GM18870 (cell line): Measurements from ENCODE around the gene SETBP1.

Source experiments
- ATAC-seq: cut with Tn5 transposase; IDR thresholded peaks from one replicate; pipeline ENCODE4 v1.9.1; 2021; ENCODE audit warnings: moderate library complexity; ENCODE audit not compliant: unreplicated experiment

The SETBP1 gene

GRCh38 chr18:44895176-44895798 lies 214.6 kb downstream of the SETBP1 start:
- no peak for ATAC-seq

DNA sequence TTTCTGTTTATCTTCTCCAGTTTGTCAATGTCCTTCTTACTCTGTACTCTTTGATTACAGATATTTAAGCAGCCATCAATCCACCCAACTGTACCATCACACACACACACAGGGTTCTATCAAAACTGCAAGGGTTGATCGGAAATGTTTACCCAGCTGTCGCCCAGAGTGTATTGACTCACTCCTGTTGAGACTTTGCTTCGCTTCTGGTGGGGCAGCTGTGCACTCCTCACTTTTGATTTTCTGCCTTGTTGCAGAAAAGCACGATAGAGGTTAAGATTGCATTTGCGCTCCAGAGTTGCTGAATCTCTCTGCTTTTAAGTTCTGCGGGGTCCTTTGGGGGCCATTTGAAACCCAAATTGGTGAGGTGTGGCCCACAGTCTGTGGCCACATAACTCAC lies 216.2 kb downstream of the SETBP1 start:
- no peak for ATAC-seq

- no peak for ATAC-seq
Measured at GRCh38 chr18:44897411-44897810, 216.7 kb downstream of the SETBP1 start.

- ATAC-seq, result no peak
Measured at GRCh38 chr18:44897816-44898215, 217.1 kb downstream of the SETBP1 start.

DNA sequence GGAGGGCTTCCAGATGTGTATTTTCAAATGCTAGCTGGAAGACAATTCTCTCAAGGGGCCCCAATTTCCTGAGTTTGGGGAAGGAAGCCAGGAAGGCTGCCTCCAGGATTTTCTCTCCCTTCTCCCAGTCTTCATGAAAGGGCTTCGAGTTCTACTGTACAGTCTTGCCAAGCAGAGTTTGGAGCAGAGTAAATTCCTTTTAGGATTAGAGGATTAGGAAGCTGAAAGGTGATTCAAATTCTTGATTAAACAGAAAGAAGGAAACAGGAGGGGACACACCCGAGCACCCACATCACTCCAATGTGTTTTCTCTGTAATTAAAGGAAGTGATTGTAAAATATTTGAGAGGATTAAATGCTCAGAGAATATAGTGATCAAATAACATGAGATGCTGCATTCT lies 217.8 kb downstream of the SETBP1 start:
- no peak for ATAC-seq

DNA sequence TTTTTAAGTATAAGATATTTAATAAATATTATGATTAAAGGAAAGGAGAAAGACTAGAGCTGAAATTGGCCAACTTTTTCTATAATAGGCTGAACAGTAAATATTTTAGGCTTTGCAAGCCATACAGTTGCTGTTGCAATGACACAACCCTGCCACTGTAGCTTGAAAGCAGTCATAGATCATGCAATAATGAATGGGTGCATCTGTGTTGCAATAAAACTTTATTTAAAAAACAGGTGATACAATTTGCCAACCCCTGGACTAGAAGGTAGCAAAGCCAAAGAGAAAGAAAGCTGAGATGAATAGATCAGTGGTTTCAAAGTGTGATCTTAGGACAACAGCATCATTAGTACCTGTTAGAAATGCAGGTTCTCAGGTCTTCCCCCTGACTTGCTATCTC lies 219.1 kb downstream of the SETBP1 start:
- no peak for ATAC-seq

- no peak for ATAC-seq
Measured at GRCh38 chr18:44900627-44901026, 219.9 kb downstream of the SETBP1 start.

GRCh38 chr18:44901283-44901682 lies 220.6 kb downstream of the SETBP1 start:
- no peak for ATAC-seq

- no peak for ATAC-seq
Measured at GRCh38 chr18:44903327-44903726, 222.6 kb downstream of the SETBP1 start.

DNA sequence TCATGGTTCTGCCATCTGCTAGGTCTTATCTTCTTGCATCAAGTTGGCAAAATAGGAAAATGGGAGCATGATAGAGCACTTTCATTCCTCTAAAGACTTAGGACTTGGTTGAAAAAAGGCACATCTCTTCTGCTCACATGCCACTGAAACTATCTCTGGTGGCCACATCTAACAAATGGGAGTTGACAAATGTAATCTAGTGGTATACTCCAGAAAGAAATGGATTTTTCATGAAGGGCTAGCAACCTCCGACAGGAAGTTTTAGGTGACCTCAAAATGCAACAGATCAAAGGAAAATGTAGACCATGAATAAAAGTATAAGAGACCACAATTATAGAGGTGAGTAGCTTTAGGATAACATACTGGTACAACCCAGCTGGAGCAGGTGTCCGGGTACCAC lies 224.1 kb downstream of the SETBP1 start:
- no peak for ATAC-seq

DNA sequence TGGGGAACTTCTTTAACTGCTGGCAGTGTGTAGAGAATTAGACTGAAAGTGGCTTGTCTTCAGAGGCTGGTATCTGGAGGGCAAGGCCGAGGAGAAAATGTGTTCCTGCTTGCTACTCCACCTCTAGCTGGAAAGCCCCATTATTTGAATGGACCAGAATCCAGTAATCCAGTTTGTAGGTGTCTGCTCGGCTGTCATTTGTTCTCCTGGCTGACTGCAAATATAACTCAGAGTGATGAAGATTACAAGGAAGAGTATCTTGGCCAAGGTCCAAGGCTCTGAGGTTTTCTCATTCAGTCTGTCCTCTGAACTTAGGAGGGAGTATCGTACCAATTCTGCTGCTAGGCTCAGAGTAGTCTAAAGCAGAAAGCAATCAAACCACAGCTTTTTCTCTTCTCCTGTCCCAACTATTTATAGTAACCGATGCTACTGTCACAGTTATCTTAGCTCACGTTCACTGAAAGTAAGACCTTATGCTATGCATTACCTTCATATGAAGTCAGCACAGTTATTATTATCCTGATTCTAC lies 228.6 kb downstream of the SETBP1 start:
- ATAC-seq, result peak; percentile 82

- no peak for ATAC-seq
Measured at GRCh38 chr18:44911260-44911659, 230.6 kb downstream of the SETBP1 start.

DNA sequence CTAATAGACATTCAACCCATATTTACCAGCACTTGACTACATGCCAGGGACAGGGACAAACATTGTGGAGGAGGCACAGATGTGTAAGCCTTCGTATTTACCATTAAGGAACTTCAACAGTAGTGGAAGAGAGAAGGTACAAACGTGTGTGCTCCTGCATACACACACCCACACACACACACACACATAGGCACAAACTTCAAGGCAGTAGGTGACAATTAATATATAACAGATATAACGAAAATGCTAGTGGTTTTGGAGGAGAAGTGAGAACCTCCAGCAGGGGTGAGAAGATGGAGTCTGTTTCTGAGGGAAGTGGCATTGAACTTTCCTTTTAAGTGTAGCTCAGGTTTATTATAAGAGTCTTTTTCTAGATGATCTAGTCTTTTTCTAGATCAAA lies 231.1 kb downstream of the SETBP1 start:
- no peak for ATAC-seq

- ATAC-seq, result no peak
Measured at GRCh38 chr18:44912740-44913478, 232.2 kb downstream of the SETBP1 start.

DNA sequence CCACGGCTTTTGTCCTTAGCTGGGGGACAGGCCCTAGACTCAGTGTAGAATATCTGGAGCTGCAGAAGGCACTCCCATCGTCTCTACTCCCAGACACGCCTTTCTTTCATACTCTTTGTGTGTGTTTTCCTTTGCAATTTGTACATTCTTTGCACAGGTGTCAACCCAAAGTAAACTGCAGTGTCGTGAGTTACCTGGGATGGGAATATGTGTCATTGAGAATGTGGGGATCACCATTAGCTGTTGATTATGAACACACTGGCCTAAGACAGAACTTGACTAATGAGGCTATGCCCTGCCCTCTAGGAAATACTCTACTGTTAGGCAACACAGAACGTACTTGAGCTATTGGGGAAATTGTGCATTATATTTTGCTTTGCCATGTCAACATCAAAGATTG lies 233.3 kb downstream of the SETBP1 start:
- ATAC-seq, result no peak

DNA sequence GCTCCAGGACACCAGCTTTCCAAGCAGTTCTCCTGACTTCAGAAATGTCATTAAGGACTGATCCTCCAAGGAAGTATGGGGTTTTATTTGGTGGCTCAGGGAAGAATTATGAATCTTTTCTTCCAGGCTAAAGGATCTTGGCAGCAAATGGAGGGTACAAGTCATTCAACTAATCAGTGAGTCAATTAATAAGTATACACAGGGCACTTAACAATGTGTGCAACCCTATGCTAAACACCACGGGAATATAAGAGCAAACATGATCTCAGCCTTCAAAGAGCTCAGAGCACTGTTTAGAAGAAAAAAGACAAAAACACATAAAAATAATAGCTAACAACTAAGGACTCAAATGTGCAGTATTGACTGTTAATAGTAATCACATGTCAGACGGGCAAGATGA lies 234.5 kb downstream of the SETBP1 start:
- ATAC-seq, result no peak

- no peak for ATAC-seq
Measured at GRCh38 chr18:44915661-44916060, 235.0 kb downstream of the SETBP1 start.

DNA sequence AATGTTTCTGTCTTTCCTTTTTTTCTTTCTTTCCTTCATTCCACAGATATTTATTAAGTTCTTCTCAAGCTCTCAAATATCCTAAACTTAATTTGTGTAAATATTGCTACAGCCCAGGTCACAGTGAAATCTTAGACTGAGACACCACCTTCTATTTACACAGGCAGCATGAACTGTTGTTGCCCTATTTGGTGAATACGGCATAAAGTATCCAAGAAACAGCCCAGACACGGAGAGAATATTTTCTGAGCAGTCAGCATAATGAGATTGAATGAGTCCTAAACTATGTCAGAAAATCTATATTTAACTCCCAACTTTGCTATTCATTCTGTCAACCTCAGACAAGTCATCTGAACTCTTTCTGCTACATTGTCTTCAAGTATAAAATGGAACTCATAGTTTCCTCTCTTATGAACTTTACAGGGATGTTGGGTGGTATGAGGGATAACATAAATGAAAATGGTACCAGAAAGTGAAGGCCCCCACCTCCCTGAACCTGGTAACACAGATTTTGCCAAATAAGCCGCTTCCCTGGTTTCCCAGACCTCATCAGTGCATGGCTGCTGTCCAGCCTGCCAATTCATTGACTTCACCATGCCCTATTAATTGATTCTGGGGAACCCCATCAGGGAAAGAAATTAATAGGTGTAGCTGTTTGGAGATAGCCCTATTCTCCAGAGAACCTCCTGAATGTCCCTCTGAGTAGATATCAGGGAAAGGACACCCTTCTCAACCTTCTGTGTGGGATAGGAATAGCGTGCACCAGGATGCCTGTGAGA lies 235.9 kb downstream of the SETBP1 start:
- no peak for ATAC-seq

DNA sequence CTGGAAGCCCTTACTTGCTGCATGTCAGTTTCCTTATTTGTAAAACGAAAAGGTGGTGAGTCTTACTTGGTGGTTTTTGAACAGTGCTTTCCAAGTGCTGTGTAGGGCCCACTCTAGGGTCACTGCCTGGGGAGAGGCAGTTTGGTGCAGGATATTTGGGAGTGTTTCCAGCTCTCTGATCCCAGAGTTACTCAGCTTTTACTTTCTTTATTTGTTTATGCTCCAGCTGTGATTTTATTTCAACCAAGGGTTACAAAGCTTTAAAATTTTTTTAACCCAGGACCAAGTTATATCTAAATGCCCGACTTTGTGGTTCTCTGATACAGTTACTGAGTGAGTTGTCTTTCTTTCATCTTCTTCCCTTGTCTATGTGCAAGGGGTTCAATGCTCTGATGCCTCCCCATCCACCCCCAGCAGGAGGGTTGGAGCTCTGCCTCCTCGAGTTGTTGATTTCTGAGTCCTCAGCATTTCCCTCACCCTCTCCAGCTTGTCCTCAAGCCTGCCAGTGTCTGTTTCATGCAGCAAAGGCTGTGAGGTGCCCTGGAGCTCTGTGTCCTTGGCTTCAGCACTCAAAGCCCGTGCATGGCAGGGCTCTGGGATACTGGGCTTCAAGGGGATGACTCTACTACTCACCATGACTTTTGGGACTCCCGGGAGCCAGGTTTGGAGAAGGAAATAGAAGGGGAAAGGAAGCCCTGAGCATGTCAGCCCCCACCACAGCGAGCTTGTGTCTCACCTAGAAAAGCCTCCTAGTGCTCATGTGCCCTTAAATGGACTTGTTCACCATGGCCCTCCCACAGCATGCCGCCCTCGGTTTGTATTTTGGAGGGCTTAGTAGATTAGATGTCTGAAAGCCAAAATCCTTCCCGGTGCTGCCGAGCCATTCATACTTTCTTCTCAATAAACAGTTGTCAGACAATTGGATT lies 236.8 kb downstream of the SETBP1 start:
- ATAC-seq, result no peak

GRCh38 chr18:44918142-44918476 lies 237.4 kb downstream of the SETBP1 start:
- ATAC-seq, result no peak

DNA sequence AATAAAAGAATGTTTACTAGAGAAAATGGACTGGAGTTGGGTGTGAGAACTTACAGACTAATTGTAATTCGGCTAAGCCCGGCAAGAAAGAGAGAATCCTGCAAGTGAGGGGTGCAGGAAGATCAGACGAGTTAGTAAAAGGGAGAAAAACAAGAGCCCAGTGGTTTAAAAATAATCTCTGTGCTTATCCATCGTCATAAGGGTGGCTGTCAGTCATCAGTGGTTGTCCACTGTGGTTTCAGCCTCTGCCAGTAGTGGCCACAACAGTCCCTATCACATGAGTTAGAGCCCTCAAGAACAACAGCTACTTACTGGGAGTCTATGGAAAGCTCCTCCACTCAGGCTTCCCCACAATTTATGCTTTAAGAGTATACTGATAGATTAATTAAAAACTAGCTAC lies 239.8 kb downstream of the SETBP1 start:
- no peak for ATAC-seq
